ENCODE measurements around the gene HRH1.

DNA sequence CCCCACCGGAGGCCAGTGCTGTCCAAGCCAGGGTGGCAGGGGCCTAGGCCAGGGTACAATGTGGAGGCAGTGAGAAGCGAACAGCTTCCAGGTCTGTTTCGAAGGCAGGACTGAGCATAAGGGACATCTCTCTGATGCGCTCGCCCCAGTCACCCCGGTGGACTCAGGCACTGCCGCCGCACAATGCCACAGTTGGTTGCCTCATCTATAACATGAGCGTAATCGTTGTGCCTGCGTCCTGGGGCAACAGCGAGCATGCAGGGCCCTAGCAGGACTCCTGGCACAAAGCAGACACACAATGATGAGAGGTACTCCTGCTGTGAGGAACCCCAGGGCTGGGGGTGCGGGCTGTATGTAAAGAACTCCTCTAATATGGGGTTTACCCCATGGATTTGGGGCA is 14.1 kb downstream of the HRH1 start:
- no peak for TF ChIP-seq YY1 (IDR thresholded peaks at IDR 0.05; ENCODE audit: low read depth, low read length)
- TF ChIP-seq, protein P1, sequence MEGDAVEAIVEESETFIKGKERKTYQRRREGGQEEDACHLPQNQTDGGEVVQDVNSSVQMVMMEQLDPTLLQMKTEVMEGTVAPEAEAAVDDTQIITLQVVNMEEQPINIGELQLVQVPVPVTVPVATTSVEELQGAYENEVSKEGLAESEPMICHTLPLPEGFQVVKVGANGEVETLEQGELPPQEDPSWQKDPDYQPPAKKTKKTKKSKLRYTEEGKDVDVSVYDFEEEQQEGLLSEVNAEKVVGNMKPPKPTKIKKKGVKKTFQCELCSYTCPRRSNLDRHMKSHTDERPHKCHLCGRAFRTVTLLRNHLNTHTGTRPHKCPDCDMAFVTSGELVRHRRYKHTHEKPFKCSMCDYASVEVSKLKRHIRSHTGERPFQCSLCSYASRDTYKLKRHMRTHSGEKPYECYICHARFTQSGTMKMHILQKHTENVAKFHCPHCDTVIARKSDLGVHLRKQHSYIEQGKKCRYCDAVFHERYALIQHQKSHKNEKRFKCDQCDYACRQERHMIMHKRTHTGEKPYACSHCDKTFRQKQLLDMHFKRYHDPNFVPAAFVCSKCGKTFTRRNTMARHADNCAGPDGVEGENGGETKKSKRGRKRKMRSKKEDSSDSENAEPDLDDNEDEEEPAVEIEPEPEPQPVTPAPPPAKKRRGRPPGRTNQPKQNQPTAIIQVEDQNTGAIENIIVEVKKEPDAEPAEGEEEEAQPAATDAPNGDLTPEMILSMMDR (IDR thresholded peaks at IDR 0.05 in 2 of 3, conservative IDR thresholded peaks at IDR 0.05 in 1 of 3; ENCODE audit: control insufficient read depth in 2 of 3, extremely low read depth in 1 of 3, insufficient read depth in 1 of 3, low read depth in 3 of 3, low read length in 3 of 3), result no peak
- no peak for TF ChIP-seq SIN3A (IDR thresholded peaks at IDR 0.05; ENCODE audit: low read depth, low read length)
- TF ChIP-seq GABPA (IDR thresholded peaks at IDR 0.05; ENCODE audit: low read depth), result no peak
